Fibroblast of lung (primary cell): ENCODE results near the gene C18orf63.

Source experiments
- EZH2 ChIP-seq: IDR thresholded peaks from 2 replicates; pipeline ENCODE4 v1.5.1; 2012; ENCODE audit warnings: low read length, control low read depth, mild to moderate bottlenecking; ENCODE audit errors: missing control alignments
- TF ChIP-seq, protein P1 (sequence below), 2 donors: IDR thresholded peaks in 1 of 2; conservative IDR thresholded peaks in 1 of 2; 1 replicate in 1 of 2; 2 replicates in 1 of 2; pipeline ENCODE4 v1.5.1; 2011 to 2012; ENCODE audit warnings: low read length in 2 of 2, control low read depth in 1 of 2, inconsistent platforms in 1 of 2, low read depth in 1 of 2, mild to moderate bottlenecking in 1 of 2

DNA sequence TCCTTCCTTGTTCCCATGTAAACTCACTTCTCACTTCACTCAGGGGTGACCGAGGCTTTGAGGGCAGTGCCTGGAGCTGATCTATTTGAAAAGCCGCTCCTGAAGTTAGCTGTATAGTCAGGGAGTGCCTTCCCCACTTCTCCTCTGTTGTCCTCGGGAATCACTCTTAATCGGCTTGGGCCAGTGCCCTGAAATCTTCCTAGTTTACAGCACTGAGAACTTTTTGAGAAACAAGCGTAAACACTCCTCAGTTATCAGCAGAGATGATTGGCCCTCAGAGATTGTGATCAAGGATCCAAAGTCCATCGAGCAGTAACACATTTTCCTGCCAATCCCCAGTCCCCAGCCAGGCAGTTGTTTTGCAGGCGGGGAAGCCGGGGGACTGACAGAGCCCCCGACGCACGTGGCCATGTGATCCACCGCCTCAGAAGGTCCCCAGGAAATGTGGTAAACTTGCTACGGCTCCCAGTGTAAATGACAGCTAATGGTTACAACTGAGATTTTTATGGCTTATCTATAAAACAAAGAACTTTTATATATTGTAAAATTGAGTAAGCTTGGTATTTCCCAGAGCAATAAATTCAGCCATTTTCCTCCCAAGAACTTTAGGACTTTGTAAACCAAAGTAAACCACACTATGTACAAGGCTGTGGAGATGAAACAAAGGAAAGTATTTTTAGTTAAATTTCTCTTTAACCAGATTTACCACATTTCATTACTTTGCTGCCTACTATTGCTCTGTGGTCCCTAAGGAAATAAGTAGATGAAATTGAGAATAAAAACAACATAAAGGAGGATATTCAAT lies 53.5 kb downstream of the C18orf63 start:
- TF ChIP-seq, protein P1, sequence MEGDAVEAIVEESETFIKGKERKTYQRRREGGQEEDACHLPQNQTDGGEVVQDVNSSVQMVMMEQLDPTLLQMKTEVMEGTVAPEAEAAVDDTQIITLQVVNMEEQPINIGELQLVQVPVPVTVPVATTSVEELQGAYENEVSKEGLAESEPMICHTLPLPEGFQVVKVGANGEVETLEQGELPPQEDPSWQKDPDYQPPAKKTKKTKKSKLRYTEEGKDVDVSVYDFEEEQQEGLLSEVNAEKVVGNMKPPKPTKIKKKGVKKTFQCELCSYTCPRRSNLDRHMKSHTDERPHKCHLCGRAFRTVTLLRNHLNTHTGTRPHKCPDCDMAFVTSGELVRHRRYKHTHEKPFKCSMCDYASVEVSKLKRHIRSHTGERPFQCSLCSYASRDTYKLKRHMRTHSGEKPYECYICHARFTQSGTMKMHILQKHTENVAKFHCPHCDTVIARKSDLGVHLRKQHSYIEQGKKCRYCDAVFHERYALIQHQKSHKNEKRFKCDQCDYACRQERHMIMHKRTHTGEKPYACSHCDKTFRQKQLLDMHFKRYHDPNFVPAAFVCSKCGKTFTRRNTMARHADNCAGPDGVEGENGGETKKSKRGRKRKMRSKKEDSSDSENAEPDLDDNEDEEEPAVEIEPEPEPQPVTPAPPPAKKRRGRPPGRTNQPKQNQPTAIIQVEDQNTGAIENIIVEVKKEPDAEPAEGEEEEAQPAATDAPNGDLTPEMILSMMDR (conservative IDR thresholded peaks at IDR 0.05 in 1 of 2, IDR thresholded peaks at IDR 0.05 in 1 of 2; ENCODE audit: low read depth in 1 of 2, low read length in 2 of 2), result no peak
- TF ChIP-seq EZH2, result no peak
